Chondrocyte (in vitro differentiated cells): ENCODE results near the gene RBM20. TPM values are rescaled to one million over a fixed set of nuclear protein-coding genes. Genes with fewer than 3 reads are reported as not detected.

ENCODE experiments used
- DNase-seq: peaks from one replicate; pipeline ENCODE4 v3.0.0; 2021; ENCODE audit warnings: mixed read lengths, low spot score
- H3K27ac Mint-ChIP-seq: one replicate; pipeline ENCODE4 v1.8.0; 2021; ENCODE audit warnings: mild to moderate bottlenecking, moderate library complexity, mixed read lengths; ENCODE audit not compliant: unreplicated experiment
- H3K27me3 Mint-ChIP-seq: 2 replicates; pipeline ENCODE4 v1.8.0; 2021; ENCODE audit warnings: low read depth, mixed read lengths
- H3K36me3 Mint-ChIP-seq: 2 replicates; pipeline ENCODE4 v1.8.0; 2021; ENCODE audit warnings: low read depth, mixed read lengths
- H3K4me1 Mint-ChIP-seq: 2 replicates; pipeline ENCODE4 v1.8.0; 2021; ENCODE audit warnings: low read depth, mild to moderate bottlenecking, mixed read lengths
- H3K4me3 Mint-ChIP-seq: one replicate; pipeline ENCODE4 v1.8.0; 2021; ENCODE audit warnings: mild to moderate bottlenecking, moderate library complexity, mixed read lengths; ENCODE audit not compliant: unreplicated experiment
- H3K9me3 Mint-ChIP-seq: 2 replicates; pipeline ENCODE4 v1.8.0; 2021; ENCODE audit warnings: low read depth, mixed read lengths
- CTCF ChIP-seq: fragments of 200-600 bp; sonication (generic); IDR thresholded peaks from 2 replicates; pipeline ENCODE4 v1.5.0; 2021; ENCODE audit warnings: antibody characterized with exemption, mild to moderate bottlenecking, moderate library complexity
- total RNA-seq: library from RNA; stranded (reverse); gene quantifications from 3 replicates; pipeline ENCODE4 v1.2.1, GENCODE V29; 2021

The RBM20 gene
- total RNA-seq, 1 donor from 2014 or later = 3.6 TPM

- Mint-ChIP-seq H3K27ac (no peak overlapping the region), H3K27me3 (no peaks in the 10 kb centered on the region), H3K4me1 (peaks cover 28% of the 10 kb centered on the region), H3K9me3 (no peaks in the 10 kb centered on the region), H3K4me3 (no peak overlapping the region), H3K36me3 (no peaks in the 10 kb centered on the region)
- no peak for TF ChIP-seq CTCF
- no peak for DNase-seq
Measured at GRCh38 chr10:110843796-110844616, 199.9 kb downstream of the RBM20 start.

GRCh38 chr10:110844617-110844881 lies 200.4 kb downstream of the RBM20 start:
- Mint-ChIP-seq H3K36me3 (no peaks in the 10 kb centered on the region), H3K4me1 (peaks cover 23% of the 10 kb centered on the region), H3K9me3 (no peaks in the 10 kb centered on the region), H3K27ac (no peak overlapping the region), H3K27me3 (no peaks in the 10 kb centered on the region), H3K4me3 (no peak overlapping the region)
- no peak for DNase-seq
- TF ChIP-seq CTCF = no peak

GRCh38 chr10:110845192-110845755 lies 201.1 kb downstream of the RBM20 start:
- H3K4me1 Mint-ChIP-seq = peaks cover 17% of the 10 kb centered on the region
- no peak for TF ChIP-seq CTCF
- H3K36me3 Mint-ChIP-seq = no peaks in the 10 kb centered on the region
- H3K4me3 Mint-ChIP-seq = no peak overlapping the region
- H3K27me3 Mint-ChIP-seq = no peaks in the 10 kb centered on the region
- DNase-seq = no peak
- H3K27ac Mint-ChIP-seq = no peak overlapping the region
- no peaks in the 10 kb centered on the region for H3K9me3 Mint-ChIP-seq

- no peaks in the 10 kb centered on the region for H3K9me3 Mint-ChIP-seq
- H3K27ac Mint-ChIP-seq = no peak overlapping the region
- DNase-seq = no peak
- no peak for TF ChIP-seq CTCF
- H3K4me1 Mint-ChIP-seq = peaks cover 13% of the 10 kb centered on the region
- no peaks in the 10 kb centered on the region for H3K36me3 Mint-ChIP-seq
- H3K27me3 Mint-ChIP-seq = no peaks in the 10 kb centered on the region
- no peak overlapping the region for H3K4me3 Mint-ChIP-seq
Measured at GRCh38 chr10:110845756-110846620, 201.9 kb downstream of the RBM20 start.

GRCh38 chr10:110847374-110847773 lies 203.2 kb downstream of the RBM20 start:
- no peaks in the 10 kb centered on the region for H3K9me3 Mint-ChIP-seq
- H3K27ac Mint-ChIP-seq = no peak overlapping the region
- DNase-seq = no peak
- H3K27me3 Mint-ChIP-seq = no peaks in the 10 kb centered on the region
- no peaks in the 10 kb centered on the region for H3K36me3 Mint-ChIP-seq
- no peak overlapping the region for H3K4me3 Mint-ChIP-seq
- no peak for TF ChIP-seq CTCF
- H3K4me1 Mint-ChIP-seq = peaks cover 12% of the 10 kb centered on the region
